DND-41 (cell line): Measurements from ENCODE around the gene NDUFS8.

Source experiments
- CTCF ChIP-seq: IDR thresholded peaks from 2 replicates; pipeline ENCODE4 v1.5.1; 2012; ENCODE audit warnings: borderline replicate concordance, low read length, moderate library complexity, mild to moderate bottlenecking; ENCODE audit not compliant: poor library complexity, severe bottlenecking; ENCODE audit errors: extremely low read depth
- EZH2 ChIP-seq: IDR thresholded peaks from 3 replicates; pipeline ENCODE4 v1.6.1; 2012; ENCODE audit warnings: borderline replicate concordance, low read depth, mild to moderate bottlenecking, moderate library complexity, low read length, inconsistent platforms; ENCODE audit not compliant: severe bottlenecking

DNA sequence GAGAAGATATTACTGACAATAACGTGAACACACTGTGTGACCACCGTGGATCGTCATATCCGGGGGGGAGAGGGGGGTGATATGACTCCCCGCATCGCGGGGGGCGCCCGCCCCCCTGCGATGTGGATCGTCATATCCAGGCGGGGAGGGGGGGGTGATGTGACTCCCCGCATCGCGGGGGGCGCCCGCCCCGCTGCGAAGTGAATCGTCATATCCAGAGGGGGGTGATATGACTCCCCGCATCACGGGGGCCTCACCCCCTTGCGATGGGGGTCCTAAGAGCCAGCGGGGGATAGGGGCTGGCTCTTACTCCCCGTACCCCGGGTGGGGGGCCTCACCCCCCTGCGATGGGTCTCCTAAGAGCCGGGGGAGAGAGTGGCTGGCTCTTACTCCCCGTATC is 46.5 kb upstream of the NDUFS8 start:
- TF ChIP-seq EZH2, result no peak
- TF ChIP-seq CTCF, result no peak
